HuH-7 (cell line): Measurements from ENCODE around the gene SLC35G2.
"Not testable (repeated sequence)": the region's sequence is repeated elsewhere in the genome, so short reads cannot be mapped to it uniquely, and the experiment has no call there.

ENCODE experiments used
- DNase-seq: peaks from one replicate; pipeline ENCODE4 v3.0.0; 2011; ENCODE audit warnings: low spot score

SLC35G2 gene

DNA sequence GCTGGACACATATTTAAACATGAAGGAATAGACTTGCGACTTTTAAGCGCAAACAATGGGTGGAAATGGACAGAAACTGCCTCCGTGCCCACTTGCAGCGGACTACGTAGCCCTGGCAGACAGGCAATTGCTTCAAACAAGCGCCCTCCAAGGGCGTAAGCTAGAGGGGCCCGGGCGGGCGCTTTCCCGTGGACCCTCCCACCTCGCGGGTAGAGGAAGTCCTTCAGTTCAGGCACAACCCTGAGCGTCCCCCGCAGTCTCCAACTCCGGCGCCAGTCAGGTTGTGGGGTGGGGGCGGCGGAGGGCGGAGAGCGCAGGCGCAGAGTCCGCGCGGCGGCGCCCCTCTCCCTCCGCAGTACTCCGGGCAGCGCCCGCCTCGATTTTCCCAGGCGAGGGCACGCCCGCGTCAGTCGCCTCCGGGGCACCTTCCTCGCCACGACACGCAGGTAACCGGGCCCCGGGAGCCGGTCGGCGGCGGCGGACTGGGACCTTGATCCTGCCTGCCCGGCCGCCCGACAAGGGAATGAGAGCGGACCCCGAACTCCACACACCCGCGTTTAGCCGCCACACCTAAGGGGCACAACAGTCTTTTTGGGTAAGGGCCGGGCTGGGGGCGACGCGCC, at the start of gene SLC35G2:
SLC35G2 (plus strand) TSS at position 358 of the 623 bp plus-strand sequence. CDS start 35,335 bp downstream, outside the sequence.
- peak; percentile 36 for DNase-seq

DNA sequence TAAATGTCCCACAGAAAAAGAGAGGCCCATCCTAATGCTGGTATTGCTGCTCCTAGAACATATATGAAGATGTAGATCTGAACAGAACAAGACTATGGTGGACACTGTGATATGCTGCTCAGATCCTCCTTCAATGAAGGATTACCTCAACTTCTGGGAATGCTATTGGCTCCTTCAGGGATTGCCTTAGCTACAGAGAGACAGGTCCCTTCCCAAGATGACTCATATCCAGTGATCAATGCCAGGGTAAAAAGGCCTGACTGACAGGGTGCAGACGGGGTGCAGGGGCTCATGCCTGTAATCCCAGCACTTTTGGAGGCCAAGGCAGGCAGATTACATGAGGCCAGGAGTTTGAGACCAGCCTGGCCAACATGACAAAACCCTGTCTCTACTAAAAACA, 46.2 kb upstream of the SLC35G2 start:
- DNase-seq, result no peak

DNA sequence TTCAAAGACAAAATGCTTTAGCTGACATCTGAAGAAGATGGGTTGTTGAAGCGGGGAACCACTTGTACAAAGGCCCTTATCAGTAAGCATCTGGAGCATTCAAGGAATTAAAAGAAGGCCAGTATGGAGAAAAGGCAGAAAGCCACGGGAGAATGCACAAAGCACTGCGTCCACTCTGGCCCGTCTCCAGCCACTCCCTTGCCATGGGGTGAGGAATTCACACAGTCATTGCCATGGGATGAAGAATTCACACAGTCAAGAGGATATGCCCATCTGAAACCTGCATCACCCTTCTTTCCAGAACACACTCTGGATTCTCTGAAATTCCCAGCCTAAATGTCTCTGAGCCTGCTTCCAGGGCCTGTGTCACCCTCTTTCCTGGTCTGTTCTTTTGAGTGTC, 40.1 kb upstream of the SLC35G2 start:
- no peak for DNase-seq

DNA sequence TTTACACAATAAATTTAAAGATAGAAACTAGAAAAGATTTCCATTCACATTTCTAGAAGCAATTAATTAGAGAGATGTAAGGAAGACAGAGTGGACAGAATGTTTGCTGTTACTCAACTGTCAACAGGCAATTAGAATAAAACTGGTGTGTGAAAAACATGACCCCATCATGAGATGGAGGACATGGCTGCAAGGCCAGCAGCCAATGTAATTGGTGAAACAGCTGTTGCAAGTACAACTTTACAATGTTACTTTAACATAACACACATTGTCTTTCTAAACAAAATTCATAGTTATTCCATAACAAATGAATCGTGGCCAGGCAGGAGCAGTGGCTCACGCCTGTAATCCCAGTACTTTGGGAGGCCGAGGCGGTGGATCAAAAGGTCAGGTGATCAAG, 38.2 kb upstream of the SLC35G2 start:
- no peak for DNase-seq

- DNase-seq, result no peak
Measured at GRCh38 chr3:136783708-136784191, 35.2 kb upstream of the SLC35G2 start.

DNA sequence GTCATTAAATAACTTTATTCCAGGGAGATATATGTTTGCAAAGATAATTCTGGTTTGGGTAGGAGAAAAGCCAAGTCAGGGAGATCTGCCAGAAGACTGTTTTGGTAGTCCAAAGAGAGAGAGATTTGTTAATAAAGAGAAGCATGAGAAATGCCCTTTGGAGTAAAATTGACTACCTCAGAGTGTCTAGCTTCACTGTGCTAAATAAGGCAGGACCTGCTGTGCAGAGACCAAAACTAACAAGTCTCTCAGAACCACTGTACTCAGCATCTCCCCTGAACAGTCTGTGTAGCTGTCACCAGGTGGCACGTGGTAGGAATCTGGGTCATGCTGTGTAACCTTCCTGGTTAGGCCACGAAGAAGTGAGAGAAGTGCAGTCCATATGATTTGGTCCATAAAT, 31.6 kb upstream of the SLC35G2 start:
- no peak for DNase-seq

DNA sequence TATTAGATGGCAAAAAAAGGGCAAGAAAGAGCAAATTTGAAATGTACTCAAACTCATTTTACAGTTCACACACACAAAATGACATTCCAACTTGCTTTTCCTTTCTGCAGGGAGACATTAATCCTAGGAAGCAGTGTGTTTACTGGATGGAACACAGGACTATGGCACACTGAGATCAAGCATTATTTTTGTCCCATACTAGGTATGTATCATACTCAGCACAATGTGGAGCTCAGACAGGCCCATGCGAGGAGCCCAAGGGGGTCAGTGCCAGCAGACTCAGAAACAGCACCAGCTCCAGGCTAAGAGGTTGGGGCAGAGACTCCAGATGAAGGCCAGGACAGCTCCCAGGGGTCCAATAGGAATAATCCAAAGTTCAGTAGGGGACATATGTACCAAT, 30.8 kb upstream of the SLC35G2 start:
- DNase-seq, result no peak

GRCh38 chr3:136789976-136790375, 28.9 kb upstream of the SLC35G2 start:
- no peak for DNase-seq

DNA sequence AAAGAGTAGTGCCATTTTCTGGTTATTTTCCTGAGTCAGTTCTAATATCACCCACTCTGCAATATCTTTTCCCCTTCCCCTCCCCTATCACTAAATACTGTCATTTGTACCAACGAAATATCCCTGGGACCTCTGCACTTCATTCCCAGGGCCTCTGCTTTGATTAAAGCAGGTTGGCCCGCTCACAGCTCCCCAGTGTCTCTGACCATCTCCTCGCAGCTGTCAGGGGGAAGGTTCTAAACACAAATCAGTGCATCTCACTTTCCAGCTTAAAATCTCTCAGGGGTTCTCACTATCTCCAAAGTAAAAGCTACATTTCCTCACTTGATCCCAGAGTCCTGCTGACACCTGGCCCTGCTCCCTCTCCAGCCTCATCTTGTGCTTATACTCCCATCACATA, 28.1 kb upstream of the SLC35G2 start:
- no peak for DNase-seq

DNA sequence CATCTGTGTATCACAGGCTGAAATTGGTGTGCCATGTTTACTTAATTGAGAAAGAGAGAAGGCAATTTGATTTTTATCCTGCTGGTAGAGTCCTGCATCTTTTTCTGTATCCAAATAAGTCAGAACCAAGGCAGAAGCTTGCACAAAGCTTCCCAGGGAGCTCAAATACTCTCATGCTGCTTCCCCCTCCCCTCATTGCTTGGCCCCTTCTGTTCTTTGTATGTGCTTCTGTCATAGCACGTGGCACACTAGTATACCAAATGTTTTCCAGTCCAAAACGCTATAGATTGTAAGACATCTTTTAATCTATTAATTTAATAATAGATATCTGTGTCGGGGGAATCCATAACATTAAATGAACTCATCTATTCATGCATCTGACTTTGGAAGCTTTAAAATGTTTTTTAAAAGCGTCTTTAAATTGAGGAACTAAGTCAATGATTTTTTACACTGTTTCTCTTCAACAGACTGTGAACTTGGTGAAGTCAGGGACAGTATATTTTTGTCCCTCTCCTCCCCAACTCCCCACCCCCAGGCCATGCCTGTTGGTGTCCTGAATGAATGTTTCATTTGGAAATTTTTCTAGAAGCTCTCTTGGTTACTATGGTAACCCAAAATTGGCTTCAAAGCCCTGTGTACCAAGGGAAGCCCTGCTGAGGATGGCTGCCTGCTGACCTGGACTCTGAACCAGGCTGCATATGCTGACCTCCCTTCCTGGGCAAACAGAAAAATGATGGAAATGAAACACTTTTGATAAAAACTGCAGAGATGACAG, 26.2 kb upstream of the SLC35G2 start:
- no peak for DNase-seq

DNA sequence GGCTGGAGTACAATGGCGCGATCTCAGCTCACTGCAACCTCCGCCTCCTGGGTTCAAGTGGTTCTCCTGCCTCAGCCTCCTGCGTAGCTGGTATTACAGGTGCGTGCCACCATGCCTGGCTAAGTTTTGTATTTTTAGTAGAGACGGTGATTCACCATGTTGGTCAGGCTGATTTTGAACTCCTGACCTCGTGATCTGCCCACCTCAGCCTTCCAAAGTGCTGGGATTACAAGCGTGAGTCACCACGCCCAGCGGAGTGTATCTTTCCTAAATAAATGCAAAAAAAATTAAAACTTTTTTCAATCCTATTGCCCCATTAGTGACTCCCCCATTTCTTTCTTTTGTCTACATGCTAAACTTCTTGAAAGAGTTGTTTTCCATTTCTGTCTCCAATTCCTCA, 17.8 kb upstream of the SLC35G2 start:
- DNase-seq, result not testable (repeated sequence)

GRCh38 chr3:136802481-136802996, 16.4 kb upstream of the SLC35G2 start:
- no peak for DNase-seq

DNA sequence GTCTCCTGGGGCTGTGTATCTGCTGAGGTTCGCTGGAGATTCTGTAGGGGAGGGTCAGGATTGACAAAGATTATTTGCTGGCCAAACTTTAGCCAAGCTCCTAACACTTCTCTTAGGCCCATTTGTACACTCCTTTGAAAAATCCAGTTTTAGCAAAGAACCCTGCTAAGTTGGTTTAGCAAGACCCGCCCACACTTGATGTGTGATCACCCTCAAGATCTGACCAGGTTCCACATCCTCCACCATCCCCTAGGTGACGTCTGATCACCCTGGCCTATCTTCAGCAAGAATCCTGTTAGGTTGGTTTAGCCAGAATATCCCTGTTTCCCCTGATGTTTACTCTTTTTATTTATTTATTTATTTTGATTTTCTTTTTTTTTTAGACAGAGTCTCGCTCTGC, 14.8 kb upstream of the SLC35G2 start:
- DNase-seq, result no peak

- no peak for DNase-seq
Measured at GRCh38 chr3:136804813-136805212, 14.1 kb upstream of the SLC35G2 start.

DNA sequence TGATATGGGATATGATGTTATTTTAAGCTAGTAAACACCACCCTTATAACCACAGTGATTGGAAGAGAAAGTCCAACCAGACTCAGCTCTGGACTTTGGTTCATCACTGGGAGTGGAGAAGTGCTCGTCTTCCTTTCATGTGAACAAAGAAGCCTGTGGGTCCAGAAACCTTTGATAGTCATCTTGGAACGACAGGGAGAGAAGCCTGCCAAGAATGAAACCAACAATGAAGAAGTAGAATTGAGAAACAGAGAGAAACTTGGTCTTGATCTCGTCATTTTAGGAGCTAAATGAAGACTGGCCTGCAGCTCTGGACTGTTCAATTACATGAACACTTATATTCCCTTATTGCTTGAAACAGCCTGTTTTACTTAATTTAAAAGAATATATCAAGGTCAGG, 13.1 kb upstream of the SLC35G2 start:
- DNase-seq, result no peak

DNA sequence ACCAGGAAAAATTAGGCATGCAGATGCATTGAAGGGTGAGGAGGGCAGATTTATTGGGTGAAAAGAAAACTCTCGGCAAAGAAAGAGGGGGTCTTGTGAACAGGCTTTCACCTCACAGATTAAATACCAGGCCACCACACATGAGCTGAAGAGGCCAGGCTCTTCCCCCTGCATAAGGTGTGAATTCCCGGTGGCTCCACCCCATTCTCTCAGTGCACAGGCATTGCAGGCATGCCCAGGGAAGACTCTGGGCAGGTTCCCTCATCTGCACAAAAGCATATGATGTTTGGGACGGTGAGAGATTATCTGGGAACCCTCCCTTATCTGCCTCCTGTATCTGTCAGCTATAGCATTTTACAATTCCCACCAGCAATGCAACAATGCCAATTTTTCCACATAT, 7.2 kb upstream of the SLC35G2 start:
- no peak for DNase-seq

DNA sequence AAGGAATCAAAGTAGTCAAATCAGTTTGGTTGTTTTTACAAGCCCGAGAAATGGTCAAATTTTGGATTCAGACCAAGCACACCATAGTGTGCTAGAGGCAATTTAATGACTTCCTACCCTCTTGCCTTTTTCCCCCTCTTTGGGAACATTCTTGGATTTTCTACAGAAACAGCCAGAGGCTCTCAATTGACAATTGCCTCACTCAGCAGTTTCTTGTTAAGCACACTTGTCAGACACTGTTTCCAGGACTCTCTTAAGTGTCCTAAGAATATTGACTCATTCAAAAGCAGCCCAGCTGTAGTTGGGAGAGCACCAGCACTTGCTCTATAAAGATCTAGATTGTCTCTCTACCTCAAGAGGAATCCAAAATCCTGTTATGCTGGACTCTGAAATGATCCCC, 1.5 kb upstream of the SLC35G2 start:
- DNase-seq, result no peak

DNA sequence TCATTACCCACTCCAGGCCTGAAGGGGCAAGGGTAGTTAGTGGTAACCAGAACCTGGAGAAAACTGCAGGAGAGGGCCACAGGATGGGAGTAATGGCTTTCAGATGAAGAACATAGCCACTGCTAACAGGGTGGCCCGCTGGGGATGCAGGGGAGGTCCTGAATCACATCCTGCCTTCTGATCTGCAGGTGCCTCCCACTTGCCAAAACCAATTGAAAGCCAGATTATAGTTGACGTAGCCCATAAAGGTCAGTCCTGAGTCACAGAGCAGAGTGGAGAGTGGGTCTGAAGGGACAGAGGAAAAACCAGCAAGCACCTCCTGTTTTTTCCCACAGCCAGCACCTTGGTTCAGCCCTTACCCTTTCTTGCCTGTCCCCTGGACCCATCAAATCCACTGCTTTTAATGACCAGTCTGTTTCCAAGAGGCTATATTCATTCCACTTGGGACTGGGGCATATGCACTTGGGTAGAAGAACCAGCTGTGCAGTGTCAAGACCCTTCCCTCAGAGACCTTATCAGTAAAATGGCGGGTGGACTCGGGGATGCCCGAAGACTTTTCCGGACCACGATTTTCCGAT, 646 bp upstream of the SLC35G2 start:
- DNase-seq, result peak; percentile 41

GRCh38 chr3:136819392-136819730, 435 bp downstream of the SLC35G2 start:
- peak; percentile 30 for DNase-seq

GRCh38 chr3:136819731-136820679, 1.1 kb downstream of the SLC35G2 start:
- DNase-seq, result peak; percentile 37

DNA sequence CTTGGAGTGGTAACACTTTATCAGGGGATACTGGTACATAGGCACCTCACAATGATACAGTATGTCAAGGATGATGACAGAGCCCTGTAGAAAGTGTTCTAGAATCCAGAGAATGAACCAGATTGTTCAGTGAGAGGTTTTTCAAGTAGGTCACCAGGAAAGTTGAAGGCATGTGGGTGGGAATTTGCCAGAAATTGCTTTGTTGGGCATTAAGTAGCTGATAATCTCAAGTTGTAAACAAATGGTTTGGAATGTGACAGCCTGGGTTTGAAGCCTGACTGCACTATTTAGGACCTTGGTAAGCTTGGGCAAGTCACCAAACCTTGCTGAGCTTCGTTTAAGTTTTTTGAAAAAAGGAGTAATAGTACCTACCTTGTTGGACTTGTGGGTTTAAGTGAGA, 12.5 kb downstream of the SLC35G2 start:
- DNase-seq, result no peak
